HepG2 (cell line): ENCODE measurements around the gene HPS4. TPM values are rescaled to one million over a fixed set of nuclear protein-coding genes. Genes with fewer than 3 reads are reported as not detected.

Experiments
- ATF7-NPFF ChIP-seq: sonication (generic); formaldehyde crosslinking; IDR thresholded peaks from 2 replicates; pipeline ENCODE4 v1.8.1; 2023; ENCODE audit warnings: mild to moderate bottlenecking, low read depth, missing genetic modification reagents, moderate library complexity
- CHCHD3 ChIP-seq: sonication (generic); formaldehyde crosslinking; IDR thresholded peaks from 2 replicates; pipeline ENCODE4 v1.8.0; 2022; ENCODE audit warnings: mild to moderate bottlenecking, missing genetic modification reagents, moderate library complexity
- DNMT1 ChIP-seq: sonication (generic); formaldehyde crosslinking; IDR thresholded peaks from 2 replicates; pipeline ENCODE4 v1.5.1; 2020; ENCODE audit warnings: mild to moderate bottlenecking, missing genetic modification reagents
- FOXA1 ChIP-seq, 2 experiments: fragments of 450-650 bp in 1 of 2; sonication (generic) in 1 of 2; formaldehyde crosslinking in 1 of 2; IDR thresholded peaks; 2 replicates each; pipeline versions ENCODE4 v1.4.0 to v1.6.1; 2016 to 2020; ENCODE audit warnings: missing genetic modification reagents in 1 of 2
- HNF4G ChIP-seq, 2 experiments: sonication (generic) in 1 of 2; formaldehyde crosslinking in 1 of 2; IDR thresholded peaks; 2 replicates each; pipeline versions ENCODE4 v1.4.0 to v1.6.1; 2011 to 2020; ENCODE audit warnings: borderline replicate concordance in 2 of 2, low read depth in 2 of 2, mild to moderate bottlenecking in 2 of 2, low read length in 1 of 2, missing genetic modification reagents in 1 of 2, moderate library complexity in 1 of 2
- IKZF5 ChIP-seq: IDR thresholded peaks from 2 replicates; pipeline ENCODE4 v1.6.1; 2018; ENCODE audit warnings: missing genetic modification reagents, mild to moderate bottlenecking, missing compliant biosample characterization
- NRL ChIP-seq: sonication (generic); formaldehyde crosslinking; IDR thresholded peaks from 2 replicates; pipeline ENCODE4 v1.5.0; 2020; ENCODE audit warnings: missing genetic modification reagents, mild to moderate bottlenecking, moderate library complexity, borderline replicate concordance
- PRPF4 ChIP-seq: fragments of 200-400 bp; formaldehyde crosslinking; IDR thresholded peaks from 2 replicates; pipeline ENCODE4 v1.6.1; 2016; ENCODE audit warnings: low read length, low read depth; ENCODE audit not compliant: poor library complexity, severe bottlenecking
- YY1 ChIP-seq: IDR thresholded peaks from 2 replicates; pipeline ENCODE4 v1.6.1; 2011; ENCODE audit warnings: low read length, low read depth, moderate library complexity, mild to moderate bottlenecking; ENCODE audit not compliant: insufficient read depth, insufficient replicate concordance
- ZNF256 ChIP-seq: sonication (generic); formaldehyde crosslinking; conservative IDR thresholded peaks from 2 replicates; pipeline ENCODE4 v1.4.0; 2020; ENCODE audit warnings: missing genetic modification reagents
- ZNF383 ChIP-seq: sonication (generic); formaldehyde crosslinking; IDR thresholded peaks from 2 replicates; pipeline ENCODE4 v1.4.0; 2020; ENCODE audit warnings: missing genetic modification reagents, mild to moderate bottlenecking, borderline replicate concordance
- ZNF550 ChIP-seq: sonication (generic); formaldehyde crosslinking; IDR thresholded peaks from 2 replicates; pipeline ENCODE4 v1.4.0; 2020; ENCODE audit warnings: mild to moderate bottlenecking, missing genetic modification reagents, borderline replicate concordance
- ZNF558 ChIP-seq: sonication (generic); formaldehyde crosslinking; IDR thresholded peaks from 2 replicates; pipeline ENCODE4 v1.9.0; 2022; ENCODE audit warnings: mild to moderate bottlenecking, missing genetic modification reagents, borderline replicate concordance
- ZNF646 ChIP-seq: sonication (generic); formaldehyde crosslinking; IDR thresholded peaks from 2 replicates; pipeline ENCODE4 v1.9.0; 2021; ENCODE audit warnings: mild to moderate bottlenecking, missing genetic modification reagents
- ZNF747 ChIP-seq: sonication (generic); formaldehyde crosslinking; IDR thresholded peaks from 2 replicates; pipeline ENCODE4 v1.8.1; 2023; ENCODE audit warnings: missing genetic modification reagents, mild to moderate bottlenecking, borderline replicate concordance
- ZNF775 ChIP-seq: sonication (generic); formaldehyde crosslinking; IDR thresholded peaks from 2 replicates; pipeline ENCODE4 v1.4.0; 2020; ENCODE audit warnings: missing genetic modification reagents, mild to moderate bottlenecking, moderate library complexity, borderline replicate concordance
- ZUFSP ChIP-seq: sonication (generic); formaldehyde crosslinking; IDR thresholded peaks from 2 replicates; pipeline ENCODE4 v1.9.0; 2021; ENCODE audit warnings: missing genetic modification reagents, mild to moderate bottlenecking, borderline replicate concordance
- polyA plus RNA-seq, 8 experiments: library from polyadenylated mRNA; depleted of rRNA in 3 of 8; stranded (reverse) in 7 of 8; unstranded in 1 of 8; fragments of >200 nt; fragmentation: Illumina TruSeq in 4 of 8; extraction: Trizol in 4 of 8; gene quantifications; 2 replicates each; pipeline versions ENCODE4 v1.2.1 to v1.2.3, GENCODE V29; 2011 to 2016; ENCODE audit warnings: low read depth in 4 of 8, missing spikeins in 1 of 8, mixed read lengths in 1 of 8; ENCODE audit not compliant: insufficient read depth in 1 of 8
- total RNA-seq, 5 experiments: library from RNA; depleted of rRNA; stranded (reverse); fragments of >200 nt; fragmentation: Illumina TruSeq; extraction: Trizol; gene quantifications; 2 replicates each; pipeline ENCODE4 v1.2.3, GENCODE V29; 2016; ENCODE audit warnings: low read depth in 1 of 5

The HPS4 gene
- total and polyA plus RNA-seq, 2 of the 13 experiments (the other 11 are each of a cell fraction or from before 2014, with no cell fraction given), result 27.4 to 34.0 TPM

GRCh38 chr22:26479792-26480610, 3.6 kb downstream of the HPS4 start (continued):
- TF ChIP-seq ZUFSP, result no peak
- no peak for TF ChIP-seq ATF7-NPFF (CRISPR knock-in tag)
- TF ChIP-seq PRPF4, result no peak
- TF ChIP-seq IKZF5 (CRISPR knock-in tag), result no peak
- no peak for TF ChIP-seq FOXA1 (IDR thresholded peaks at IDR 0.05)
- TF ChIP-seq FOXA1 (CRISPR knock-in tag; IDR thresholded peaks at IDR 0.05), result peak; percentile 55
- no peak for TF ChIP-seq ZNF383 (CRISPR knock-in tag)
- TF ChIP-seq ZNF558 (CRISPR knock-in tag), result no peak
- no peak for TF ChIP-seq ZNF775
- no peak for TF ChIP-seq YY1
- TF ChIP-seq ZNF747 (CRISPR knock-in tag), result no peak
- TF ChIP-seq ZNF256 (CRISPR knock-in tag), result no peak
- TF ChIP-seq HNF4G (IDR thresholded peaks at IDR 0.05; ENCODE audit: borderline replicate concordance, low read depth, low read length), result peak; percentile 38; the same call in 1 of the 2 replicates
- TF ChIP-seq HNF4G (CRISPR knock-in tag; IDR thresholded peaks at IDR 0.05; ENCODE audit: borderline replicate concordance, low read depth), result no peak
- no peak for TF ChIP-seq ZNF550 (CRISPR knock-in tag)
- no peak for TF ChIP-seq ZNF646
- no peak for TF ChIP-seq CHCHD3 (CRISPR knock-in tag)
- no peak for TF ChIP-seq NRL (CRISPR knock-in tag)
- TF ChIP-seq DNMT1 (CRISPR knock-in tag), result no peak
